GM19438 (cell line): ENCODE measurements around the gene PLA2G4D.
"Not testable (repeated sequence)": the region's sequence is repeated elsewhere in the genome, so short reads cannot be mapped to it uniquely, and the experiment has no call there.

ENCODE experiments used
- ATAC-seq: cut with Tn5 transposase; IDR thresholded peaks from one replicate; pipeline ENCODE4 v1.9.1; 2021; ENCODE audit warnings: low read depth; ENCODE audit not compliant: unreplicated experiment

The PLA2G4D gene

DNA sequence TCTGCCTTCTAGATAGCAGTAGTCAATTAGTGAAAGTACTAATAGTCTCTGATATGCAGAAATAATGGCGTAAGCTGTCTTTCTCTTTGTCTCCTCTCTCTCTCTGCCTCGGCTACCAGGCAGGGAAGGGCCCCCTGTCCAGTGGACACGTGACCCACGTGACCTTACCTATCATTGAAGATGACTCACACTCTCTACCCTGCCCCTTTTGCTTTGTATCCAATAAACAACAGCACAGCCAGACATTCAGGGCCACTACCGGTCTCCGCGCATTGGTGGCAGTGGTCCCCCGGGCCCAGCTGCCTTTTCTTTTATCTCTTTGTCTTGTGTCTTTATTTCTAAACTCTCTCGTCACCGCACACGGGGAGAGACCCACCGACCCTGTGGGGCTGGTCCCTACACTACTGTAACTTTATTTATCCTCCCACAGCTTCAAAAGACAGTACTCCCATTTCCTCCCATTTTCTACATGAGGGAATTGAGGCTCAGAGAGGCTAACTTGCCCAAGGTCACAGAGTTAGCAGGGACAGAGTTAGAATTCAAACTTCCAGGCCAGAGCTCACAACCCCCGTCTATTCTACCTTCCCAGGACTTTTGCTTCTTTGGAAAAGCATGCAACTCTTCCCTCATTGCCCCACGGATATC, 2.5 kb downstream of the PLA2G4D start:
- not testable (repeated sequence) for ATAC-seq

- no peak for ATAC-seq
Observed at GRCh38 chr15:42090781-42091180, 3.6 kb downstream of the PLA2G4D start.

DNA sequence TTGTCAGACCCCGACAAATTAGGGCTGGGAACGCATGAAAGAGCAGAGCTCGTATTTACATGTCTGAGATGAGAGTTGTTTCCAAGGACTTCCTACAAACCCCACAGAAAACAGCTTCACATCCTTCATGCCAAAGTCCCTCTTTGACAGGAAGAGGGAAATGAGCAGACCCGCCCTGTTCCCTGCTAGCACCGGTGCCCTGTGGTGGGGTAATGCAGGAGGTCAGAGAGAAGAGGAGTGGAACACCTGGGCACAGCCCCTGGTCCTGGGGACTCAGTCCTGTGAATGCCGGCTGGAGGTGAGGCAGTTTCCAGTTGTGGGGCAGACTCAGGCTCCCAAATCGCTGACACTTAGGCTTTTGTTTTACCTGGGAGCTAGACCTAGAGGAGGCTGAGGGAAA, 4.0 kb downstream of the PLA2G4D start:
- ATAC-seq, result no peak

DNA sequence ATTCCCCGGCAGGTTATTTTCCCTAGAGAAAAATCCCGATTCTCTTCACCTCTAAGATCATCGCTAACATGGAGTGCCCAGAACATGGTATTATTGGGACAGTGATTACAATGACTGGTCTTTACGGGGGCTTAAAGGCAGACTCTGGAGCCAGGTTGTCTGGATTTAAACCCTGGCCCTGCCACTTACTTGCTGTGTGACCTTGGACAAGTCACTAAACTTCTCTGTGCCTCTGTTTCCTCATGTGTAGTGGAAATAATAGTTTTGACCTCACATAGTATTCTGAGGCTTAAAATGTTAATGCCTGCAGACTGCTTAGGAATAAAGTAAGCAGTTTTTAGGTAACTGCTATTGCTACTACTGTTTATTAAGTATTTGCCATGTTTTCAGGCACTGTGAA, 4.4 kb downstream of the PLA2G4D start:
- ATAC-seq, result no peak

- ATAC-seq, result no peak
Observed at GRCh38 chr15:42088801-42089640, 5.3 kb downstream of the PLA2G4D start.

GRCh38 chr15:42087926-42088800, 6.2 kb downstream of the PLA2G4D start:
- no peak for ATAC-seq

GRCh38 chr15:42087460-42087859, 6.9 kb downstream of the PLA2G4D start:
- ATAC-seq, result no peak

DNA sequence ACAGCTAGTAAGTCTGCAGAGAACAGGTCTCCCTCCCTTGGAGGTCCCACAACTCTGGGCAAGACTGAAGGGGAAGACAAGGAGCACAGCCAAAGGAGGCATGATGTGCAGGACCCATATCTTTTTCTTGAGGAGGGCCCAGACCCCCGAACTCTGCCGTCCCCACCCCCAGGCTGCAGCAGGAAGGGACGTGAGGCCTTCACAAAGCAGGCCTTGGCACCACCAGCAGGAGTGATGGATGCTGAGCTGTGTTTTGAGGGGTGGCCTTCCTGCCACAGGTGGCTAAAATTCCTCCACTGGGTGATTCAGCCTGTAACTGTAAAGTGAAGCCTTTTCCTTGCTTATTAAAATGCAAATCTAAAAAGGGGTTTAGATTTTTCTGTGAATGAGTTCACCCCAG, 8.6 kb downstream of the PLA2G4D start:
- no peak for ATAC-seq

- ATAC-seq, result no peak
Observed at GRCh38 chr15:42085236-42085605, 9.1 kb downstream of the PLA2G4D start.

DNA sequence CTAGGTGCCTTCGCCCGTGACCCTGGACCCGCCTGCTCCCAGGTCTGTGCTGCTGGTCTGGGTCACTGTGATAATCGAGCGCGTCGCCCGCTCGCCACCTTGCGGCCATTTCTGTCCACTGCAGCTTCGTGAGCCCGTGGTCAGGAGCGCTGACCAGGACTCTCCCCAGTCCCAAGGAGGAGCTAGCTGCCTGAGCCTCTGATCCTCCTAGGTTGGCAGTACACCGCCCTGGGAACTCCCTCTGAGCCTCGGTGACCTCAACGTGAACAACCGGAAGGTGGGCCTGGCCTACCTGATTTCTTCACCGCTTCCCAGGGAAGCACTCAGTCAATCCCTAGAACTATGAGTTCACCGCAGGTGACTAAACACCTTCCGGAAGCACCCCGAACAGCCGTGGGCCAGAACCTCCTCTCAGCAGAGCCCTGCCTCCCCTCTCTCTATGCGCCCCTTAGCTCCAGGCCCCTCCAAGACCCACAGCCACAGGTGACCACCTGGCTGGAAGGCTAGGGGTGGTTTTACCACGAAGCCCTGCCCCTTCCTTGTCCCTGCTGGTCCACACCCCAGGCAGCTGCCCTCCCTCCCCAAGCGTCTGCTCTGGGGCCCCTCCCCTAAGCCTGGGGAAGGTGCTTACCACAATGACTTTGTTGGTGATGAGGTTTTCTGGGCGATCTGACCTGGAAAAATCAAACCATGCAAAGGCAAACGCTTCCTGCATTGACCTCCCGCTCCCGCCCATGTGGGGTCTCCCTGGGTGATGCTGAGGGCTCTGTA, 9.7 kb downstream of the PLA2G4D start:
- ATAC-seq, result no peak

GRCh38 chr15:42083916-42084315, 10.4 kb downstream of the PLA2G4D start:
- ATAC-seq, result no peak

GRCh38 chr15:42083605-42083908, 10.8 kb downstream of the PLA2G4D start:
- no peak for ATAC-seq

GRCh38 chr15:42082823-42083604, 11.3 kb downstream of the PLA2G4D start:
- no peak for ATAC-seq

DNA sequence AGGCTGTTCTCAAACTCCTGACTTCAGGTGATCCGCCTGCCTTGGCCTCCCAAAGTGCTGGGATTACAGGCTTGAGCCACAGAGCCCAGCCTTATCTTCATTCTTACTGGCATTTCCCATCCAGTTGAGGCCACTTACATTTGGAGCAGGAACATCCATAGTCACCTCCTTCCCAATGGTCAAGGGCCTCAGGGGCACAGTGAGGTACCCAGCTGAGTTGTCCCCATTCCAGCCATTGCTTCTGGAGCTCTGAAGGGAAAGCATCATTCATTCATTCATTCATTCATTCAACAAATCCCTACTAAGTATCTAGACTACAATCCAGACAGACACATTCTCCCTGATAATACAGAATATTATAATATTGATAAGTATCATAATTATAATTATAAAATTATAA, 12.2 kb downstream of the PLA2G4D start:
- ATAC-seq, result no peak

- ATAC-seq, result no peak
Observed at GRCh38 chr15:42080919-42081830, 13.2 kb downstream of the PLA2G4D start.

- ATAC-seq, result no peak
Observed at GRCh38 chr15:42080186-42080918, 14.0 kb downstream of the PLA2G4D start.

DNA sequence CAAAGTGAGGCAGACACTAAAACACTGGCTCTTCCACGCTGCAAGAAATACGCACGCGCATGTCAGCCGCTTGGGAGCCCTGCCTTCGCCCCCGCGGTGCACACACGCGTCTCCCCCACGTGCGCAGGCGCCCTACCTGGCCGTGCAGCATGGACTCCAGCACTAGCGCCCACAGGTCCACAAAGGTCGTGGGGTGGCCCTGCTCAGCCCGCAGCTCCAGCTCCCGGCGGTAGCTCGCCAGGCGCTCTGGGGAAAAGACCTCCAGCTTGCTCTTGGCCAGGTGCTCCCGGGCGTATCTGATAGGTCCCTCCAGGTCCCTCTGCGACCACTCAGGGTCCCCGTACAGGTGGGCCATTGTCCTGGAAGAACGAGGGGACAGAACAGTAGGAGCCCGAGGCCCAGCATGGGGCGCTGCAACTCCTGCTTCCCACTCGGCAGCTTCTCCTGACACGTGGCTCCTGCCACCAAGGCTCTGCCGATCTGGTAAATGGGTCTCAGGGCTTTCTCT, 14.9 kb downstream of the PLA2G4D start:
- ATAC-seq, result no peak

GRCh38 chr15:42078903-42079302, 15.5 kb downstream of the PLA2G4D start:
- no peak for ATAC-seq
